ENCODE measurements around the gene HSBP1L1.

The HSBP1L1 gene

GRCh38 chr18:79960921-79961526, 3.4 kb upstream of the HSBP1L1 start:
- H3K9me3 ChIP-seq (ENCODE audit: control insufficient read depth, insufficient read depth, low read depth, low read length), result no peaks in the 10 kb centered on the region
- CTCF ChIA-PET, result no interaction called here
- H3K27ac ChIP-seq (ENCODE audit: extremely low read depth, low read depth, low read length), result no peak overlapping the region
- H3K4me1 ChIP-seq (ENCODE audit: control insufficient read depth, insufficient read depth, low read length), result peaks cover 18% of the 10 kb centered on the region
- no peak overlapping the region for H3K4me3 ChIP-seq (ENCODE audit: low read depth, low read length)
- TF ChIP-seq ZNF610 (tag by site-specific recombination; IDR thresholded peaks at IDR 0.05; ENCODE audit: borderline replicate concordance), result no peak
- TF ChIP-seq ZFHX2 (tag by site-specific recombination; conservative IDR thresholded peaks at IDR 0.05), result no peak
- TF ChIP-seq REST (tag by site-specific recombination; IDR thresholded peaks at IDR 0.05), result no peak
- no peak for TF ChIP-seq ZNF140 (tag by site-specific recombination; IDR thresholded peaks at IDR 0.05)
- TF ChIP-seq KLF7 (tag by site-specific recombination; IDR thresholded peaks at IDR 0.05; ENCODE audit: borderline replicate concordance), result no peak
- no peak for TF ChIP-seq ATF2 (tag by site-specific recombination; IDR thresholded peaks at IDR 0.05; ENCODE audit: low read depth)
- TF ChIP-seq ZNF433 (tag by site-specific recombination; IDR thresholded peaks at IDR 0.05; ENCODE audit: low read depth), result no peak
- no peak for TF ChIP-seq ZNF701 (tag by site-specific recombination; IDR thresholded peaks at IDR 0.05)
- H3K36me3 ChIP-seq (ENCODE audit: control insufficient read depth in 2 of 2, insufficient read depth in 1 of 2, low read length in 2 of 2), result no peaks in the 10 kb centered on the region
- POLR2A ChIA-PET, result interaction anchor here (0.9 to 1.0 kb wide), 2 partner anchors 8 to 23 kb away, joined by 3 to 4 read pairs; no protein-coding TSS in a partner anchor

- CTCF ChIA-PET, result no interaction called here
- POLR2A ChIA-PET, result interaction anchor here (0.9 to 1.0 kb wide), 2 partner anchors 9 to 22 kb away, joined by 3 to 4 read pairs; no protein-coding TSS in a partner anchor
- H3K36me3 ChIP-seq (ENCODE audit: control insufficient read depth in 2 of 2, insufficient read depth in 1 of 2, low read length in 2 of 2), result no peaks in the 10 kb centered on the region
Observed at GRCh38 chr18:79961527-79962291, 2.7 kb upstream of the HSBP1L1 start.

More at GRCh38 chr18:79961527-79962291, 2.7 kb upstream of the HSBP1L1 start:
- Histone ChIP-seq H3K9me3 (ENCODE audit: control insufficient read depth, insufficient read depth, low read depth, low read length) (no peaks in the 10 kb centered on the region), H3K4me1 (ENCODE audit: control insufficient read depth, insufficient read depth, low read length) (peaks cover 18% of the 10 kb centered on the region), H3K4me3 (ENCODE audit: low read depth, low read length) (no peak overlapping the region), H3K27ac (ENCODE audit: extremely low read depth, low read depth, low read length) (no peak overlapping the region; the same call in 1 of the 2 replicates)
- TF ChIP-seq REST (tag by site-specific recombination; IDR thresholded peaks at IDR 0.05) (no peak), SP2 (tag by site-specific recombination; IDR thresholded peaks at IDR 0.05) (no peak), ZNF311 (tag by site-specific recombination; IDR thresholded peaks at IDR 0.05; ENCODE audit: borderline replicate concordance) (no peak), ZNF16 (tag by site-specific recombination; IDR thresholded peaks at IDR 0.05; ENCODE audit: low read depth) (no peak), ZSCAN16 (tag by site-specific recombination; IDR thresholded peaks at IDR 0.05) (no peak), ZBTB8A (tag by site-specific recombination; IDR thresholded peaks at IDR 0.05) (0 out of 2 replicates have a peak, but pooled peaks have one; percentile 25), ZNF133 (tag by site-specific recombination; IDR thresholded peaks at IDR 0.05) (no peak), ZNF391 (tag by site-specific recombination; IDR thresholded peaks at IDR 0.05; ENCODE audit: borderline replicate concordance, low read depth) (no peak), ZNF654 (tag by site-specific recombination; IDR thresholded peaks at IDR 0.05; ENCODE audit: low read depth) (no peak), ZNF146 (tag by site-specific recombination; IDR thresholded peaks at IDR 0.05) (no peak), ZNF341 (tag by site-specific recombination; IDR thresholded peaks at IDR 0.05; ENCODE audit: low read depth) (peak; percentile 23; the same call in 1 of the 2 replicates), KLF1 (tag by site-specific recombination; IDR thresholded peaks at IDR 0.05) (peak; percentile 78), AEBP2 (tag by site-specific recombination; IDR thresholded peaks at IDR 0.05; ENCODE audit: borderline replicate concordance) (no peak)

All from HEK293 (cell line).